Chondrocyte (in vitro differentiated cells): ENCODE measurements around the gene IDH3B. TPM values are rescaled to one million over a fixed set of nuclear protein-coding genes. Genes with fewer than 3 reads are reported as not detected.
A peak's percentile ranks its signal among the peaks of the same experiment; 100 is the strongest.

ENCODE experiments used
- DNase-seq: peaks from one replicate; pipeline ENCODE4 v3.0.0; 2021; ENCODE audit warnings: mixed read lengths, low spot score
- H3K27ac Mint-ChIP-seq: one replicate; pipeline ENCODE4 v1.8.0; 2021; ENCODE audit warnings: mild to moderate bottlenecking, moderate library complexity, mixed read lengths; ENCODE audit not compliant: unreplicated experiment
- H3K27me3 Mint-ChIP-seq: 2 replicates; pipeline ENCODE4 v1.8.0; 2021; ENCODE audit warnings: low read depth, mixed read lengths
- H3K36me3 Mint-ChIP-seq: 2 replicates; pipeline ENCODE4 v1.8.0; 2021; ENCODE audit warnings: low read depth, mixed read lengths
- H3K4me1 Mint-ChIP-seq: 2 replicates; pipeline ENCODE4 v1.8.0; 2021; ENCODE audit warnings: low read depth, mild to moderate bottlenecking, mixed read lengths
- H3K4me3 Mint-ChIP-seq: one replicate; pipeline ENCODE4 v1.8.0; 2021; ENCODE audit warnings: mild to moderate bottlenecking, moderate library complexity, mixed read lengths; ENCODE audit not compliant: unreplicated experiment
- H3K9me3 Mint-ChIP-seq: 2 replicates; pipeline ENCODE4 v1.8.0; 2021; ENCODE audit warnings: low read depth, mixed read lengths
- CTCF ChIP-seq: fragments of 200-600 bp; sonication (generic); IDR thresholded peaks from 2 replicates; pipeline ENCODE4 v1.5.0; 2021; ENCODE audit warnings: antibody characterized with exemption, mild to moderate bottlenecking, moderate library complexity
- total RNA-seq: library from RNA; stranded (reverse); gene quantifications from 3 replicates; pipeline ENCODE4 v1.2.1, GENCODE V29; 2021

The IDH3B gene
- total RNA-seq, 1 donor from 2014 or later = 57.1 TPM

GRCh38 chr20:2637246-2637645 lies 26.8 kb downstream of the IDH3B start:
- Mint-ChIP-seq H3K9me3 (no peaks in the 10 kb centered on the region), H3K27ac (no peak overlapping the region), H3K36me3 (no peaks in the 10 kb centered on the region)

GRCh38 chr20:2633381-2633780 lies 30.6 kb downstream of the IDH3B start:
- DNase-seq = no peak
- Mint-ChIP-seq H3K4me3 (no peak overlapping the region), H3K9me3 (peaks cover 12% of the 10 kb centered on the region), H3K36me3 (no peaks in the 10 kb centered on the region), H3K4me1 (no peaks in the 10 kb centered on the region), H3K27ac (no peak overlapping the region), H3K27me3 (peaks cover 26% of the 10 kb centered on the region)
- TF ChIP-seq CTCF = no peak

More at GRCh38 chr20:2637246-2637645, 26.8 kb downstream of the IDH3B start:
- DNase-seq = no peak
- Mint-ChIP-seq H3K4me1 (no peaks in the 10 kb centered on the region), H3K27me3 (peaks cover 20% of the 10 kb centered on the region), H3K4me3 (no peak overlapping the region)
- no peak for TF ChIP-seq CTCF

GRCh38 chr20:2631228-2631627 lies 32.8 kb downstream of the IDH3B start:
- H3K27ac Mint-ChIP-seq = no peak overlapping the region
- peaks cover 21% of the 10 kb centered on the region for H3K27me3 Mint-ChIP-seq
- TF ChIP-seq CTCF = peak; percentile 38
- H3K4me1 Mint-ChIP-seq = no peaks in the 10 kb centered on the region
- DNase-seq = no peak
- H3K36me3 Mint-ChIP-seq = peaks cover 2% of the 10 kb centered on the region
- no peak overlapping the region for H3K4me3 Mint-ChIP-seq
- peaks cover 23% of the 10 kb centered on the region for H3K9me3 Mint-ChIP-seq

- peaks cover 34% of the 10 kb centered on the region for H3K9me3 Mint-ChIP-seq
- H3K4me3 Mint-ChIP-seq = no peak overlapping the region
- H3K27ac Mint-ChIP-seq = peak overlapping the region; percentile 8
- TF ChIP-seq CTCF = no peak
- H3K4me1 Mint-ChIP-seq = no peaks in the 10 kb centered on the region
- DNase-seq = no peak
- H3K27me3 Mint-ChIP-seq = peaks cover 13% of the 10 kb centered on the region
- H3K36me3 Mint-ChIP-seq = peaks cover 4% of the 10 kb centered on the region
Measured at GRCh38 chr20:2626853-2627541, 37.0 kb downstream of the IDH3B start.

GRCh38 chr20:2625062-2625461 lies 39.0 kb downstream of the IDH3B start:
- Mint-ChIP-seq H3K27me3 (peaks cover 10% of the 10 kb centered on the region), H3K4me3 (no peak overlapping the region), H3K9me3 (peaks cover 21% of the 10 kb centered on the region), H3K36me3 (peaks cover 4% of the 10 kb centered on the region), H3K27ac (no peak overlapping the region), H3K4me1 (no peaks in the 10 kb centered on the region)
- DNase-seq = no peak
- TF ChIP-seq CTCF = no peak
